ENCODE data around the gene RASSF5.

The RASSF5 gene

DNA sequence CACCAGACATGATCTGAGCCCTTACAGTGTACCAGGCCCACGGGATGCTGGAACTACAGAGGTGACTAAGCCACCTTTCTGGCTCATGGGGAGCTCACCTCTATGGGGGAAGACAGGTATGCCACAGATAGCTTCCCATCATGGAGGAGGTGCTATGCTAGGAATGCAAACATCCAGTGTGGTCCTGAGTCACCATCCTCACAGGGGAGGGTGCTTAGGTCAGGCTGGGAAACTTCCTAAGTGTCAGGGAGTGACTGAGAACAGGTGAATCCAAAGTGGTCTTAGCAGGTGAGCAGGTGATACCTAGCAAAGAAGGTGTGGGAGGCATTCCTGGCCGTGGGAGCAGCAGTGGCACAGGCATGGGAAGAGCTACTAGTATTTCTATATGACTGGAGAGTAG is 8.6 kb upstream of the RASSF5 start:
- DNase-seq, result peak; percentile 90

- DNase-seq, result no peak
These were observed 7.3 kb upstream of the RASSF5 start for GRCh38 chr1:206500046-206500445.

- no peak for DNase-seq
These were observed 5.5 kb upstream of the RASSF5 start for GRCh38 chr1:206501881-206502280.

- no peak for DNase-seq
These were observed 4.9 kb upstream of the RASSF5 start for GRCh38 chr1:206502403-206502802.

- no peak for DNase-seq
These were observed 4.5 kb upstream of the RASSF5 start for GRCh38 chr1:206502812-206503211.

- DNase-seq, result no peak
These were observed 3.6 kb upstream of the RASSF5 start for GRCh38 chr1:206503591-206504362.

DNA sequence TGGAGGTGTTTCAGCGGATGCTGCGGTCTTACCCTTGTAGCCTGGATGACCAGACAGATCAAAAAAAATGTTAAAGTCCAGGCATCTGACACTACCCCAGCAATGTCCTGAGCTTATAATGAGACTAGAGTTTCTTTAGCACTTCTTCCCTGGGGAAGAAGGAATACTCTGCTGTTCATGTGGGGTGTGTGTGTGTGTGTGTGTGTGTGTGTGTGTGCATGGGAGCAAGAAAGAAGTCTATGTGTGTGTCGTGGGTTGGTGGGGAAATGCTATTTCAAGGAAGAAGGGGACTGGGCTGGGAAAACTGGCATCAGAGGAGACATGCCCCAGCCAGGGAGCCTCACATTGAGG is 3.0 kb upstream of the RASSF5 start:
- DNase-seq, result no peak

- no peak for DNase-seq
These were observed 1.5 kb upstream of the RASSF5 start for GRCh38 chr1:206505702-206506355.

DNA sequence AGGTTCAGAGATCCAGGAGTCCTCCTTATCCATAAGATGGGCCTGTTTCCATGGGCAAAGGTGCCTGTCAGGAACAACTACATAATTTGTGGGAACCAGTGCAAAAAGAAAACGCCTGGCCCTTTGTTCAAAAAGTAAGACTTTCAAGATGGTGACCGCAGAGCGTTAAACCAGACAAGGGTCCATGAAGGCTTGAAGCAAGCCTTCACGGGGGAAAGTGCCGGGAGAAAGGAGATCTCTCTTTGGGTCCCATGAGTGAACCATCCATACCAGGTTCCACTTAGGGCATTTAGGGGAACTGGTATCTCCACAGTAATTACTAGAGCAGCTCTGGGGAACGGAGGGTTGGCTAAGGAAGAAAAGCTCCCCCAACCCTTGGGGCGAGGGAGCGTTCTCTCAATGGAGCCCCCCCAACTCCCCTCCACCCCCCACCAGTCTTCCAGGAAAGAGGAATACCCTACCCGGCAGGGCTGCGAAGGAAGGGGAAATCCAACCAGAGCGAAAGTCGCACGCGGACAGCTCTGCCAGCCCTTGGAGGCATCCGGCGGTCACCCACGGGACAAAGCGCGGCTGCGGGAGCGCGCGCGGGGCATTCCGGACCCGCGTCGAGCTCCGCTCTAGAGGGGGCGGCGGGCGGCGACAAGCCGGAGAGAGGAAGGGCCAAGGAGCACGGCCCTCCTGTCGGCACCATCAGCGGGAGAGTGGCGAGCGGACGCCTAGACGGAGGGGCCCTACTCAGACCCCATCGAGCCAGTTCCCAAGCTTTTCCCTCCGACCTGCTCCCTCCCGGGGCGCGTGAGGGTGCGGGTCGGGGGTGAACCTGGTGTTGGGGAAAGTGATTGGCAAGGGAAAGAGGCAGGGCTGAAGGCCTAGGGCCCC is 687 bp upstream of the RASSF5 start:
- DNase-seq, result no peak

GRCh38 chr1:206508130-206508889 is 979 bp downstream of the RASSF5 start:
- DNase-seq, result no peak

GRCh38 chr1:206508956-206509355 is 1.6 kb downstream of the RASSF5 start:
- no peak for DNase-seq

- DNase-seq, result no peak
These were observed 2.4 kb downstream of the RASSF5 start for GRCh38 chr1:206509612-206510257.

- DNase-seq, result no peak
These were observed 3.0 kb downstream of the RASSF5 start for GRCh38 chr1:206510371-206510770.

- DNase-seq, result no peak
These were observed 4.2 kb downstream of the RASSF5 start for GRCh38 chr1:206511362-206512057.

DNA sequence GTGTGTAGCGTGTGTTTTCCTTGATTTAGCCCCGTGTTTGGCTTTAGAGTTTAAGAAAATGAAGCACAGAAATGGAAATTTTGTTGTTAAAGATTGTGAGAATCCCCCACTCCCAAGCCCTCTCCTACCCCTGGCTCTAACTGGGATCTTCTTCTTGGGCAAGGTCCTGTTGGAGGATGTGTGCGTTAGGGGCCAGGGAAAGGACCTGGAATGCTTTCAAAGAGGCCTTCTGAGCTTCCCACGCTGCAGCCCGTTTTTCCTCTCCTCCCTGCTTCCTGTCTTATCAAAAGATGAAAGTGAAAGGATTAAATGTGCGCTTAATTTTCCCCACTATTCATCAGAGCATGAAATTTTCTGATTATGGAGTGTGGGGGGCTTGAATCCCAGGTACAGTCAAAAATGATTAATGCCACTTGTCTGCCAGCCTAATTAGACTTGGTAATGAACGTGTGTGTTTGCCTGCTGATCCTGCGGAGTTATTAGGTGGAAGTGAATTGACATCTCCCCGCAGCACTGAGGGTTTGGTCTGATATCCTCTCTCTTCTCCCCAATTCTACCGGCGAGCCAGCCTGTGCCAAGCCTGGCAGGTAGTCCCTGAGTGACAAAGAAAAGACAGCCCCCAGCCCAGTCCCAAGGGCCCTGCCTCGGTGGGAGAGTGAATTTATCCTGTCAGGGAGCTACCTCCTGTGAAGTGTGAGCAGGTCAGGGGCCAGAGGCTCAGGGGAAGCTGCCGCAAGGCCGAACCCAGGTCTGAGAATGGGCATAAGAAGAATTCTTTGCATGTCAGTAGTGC is 4.9 kb downstream of the RASSF5 start:
- no peak for DNase-seq

- no peak for DNase-seq
These were observed 5.5 kb downstream of the RASSF5 start for GRCh38 chr1:206512851-206513180.

DNA sequence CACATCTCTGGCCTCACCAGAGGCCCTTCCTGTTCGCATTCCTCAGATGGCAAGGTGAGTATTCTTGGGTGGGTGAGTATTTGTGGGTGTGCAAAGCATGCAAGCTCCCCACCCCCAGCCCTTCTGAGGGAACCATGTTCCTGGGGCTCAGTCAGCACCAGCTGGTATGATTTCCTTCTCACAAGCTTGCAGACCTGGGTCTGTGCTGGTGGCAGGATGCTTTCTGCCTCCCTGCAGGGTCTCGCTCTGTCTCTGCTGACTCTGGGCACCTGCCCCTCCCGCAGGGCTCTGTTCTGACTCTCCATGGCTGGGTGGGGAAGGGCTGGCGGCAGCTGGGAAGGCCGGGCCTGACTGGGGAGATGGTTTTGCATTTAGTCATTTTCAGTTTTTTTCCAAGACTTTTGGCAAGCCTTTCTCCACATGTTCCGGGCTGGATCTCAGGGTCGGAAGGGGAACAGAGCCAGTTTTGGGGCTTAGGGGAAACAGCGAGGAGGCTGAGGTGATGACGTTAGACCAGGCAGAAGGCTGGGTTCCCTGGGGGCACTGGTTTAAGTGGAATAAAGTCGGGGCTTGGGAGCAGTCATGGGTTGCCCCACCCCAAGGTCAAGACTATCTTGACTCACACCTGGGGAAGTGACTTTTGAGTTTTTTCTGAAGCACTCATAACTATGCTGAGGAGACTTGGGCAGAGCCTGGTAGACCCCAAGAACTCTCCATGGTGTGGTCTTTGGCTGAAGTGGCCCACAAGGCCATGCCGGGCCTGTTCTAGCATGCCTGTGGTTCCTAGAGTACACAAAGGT is 6.2 kb downstream of the RASSF5 start:
- DNase-seq, result no peak

DNA sequence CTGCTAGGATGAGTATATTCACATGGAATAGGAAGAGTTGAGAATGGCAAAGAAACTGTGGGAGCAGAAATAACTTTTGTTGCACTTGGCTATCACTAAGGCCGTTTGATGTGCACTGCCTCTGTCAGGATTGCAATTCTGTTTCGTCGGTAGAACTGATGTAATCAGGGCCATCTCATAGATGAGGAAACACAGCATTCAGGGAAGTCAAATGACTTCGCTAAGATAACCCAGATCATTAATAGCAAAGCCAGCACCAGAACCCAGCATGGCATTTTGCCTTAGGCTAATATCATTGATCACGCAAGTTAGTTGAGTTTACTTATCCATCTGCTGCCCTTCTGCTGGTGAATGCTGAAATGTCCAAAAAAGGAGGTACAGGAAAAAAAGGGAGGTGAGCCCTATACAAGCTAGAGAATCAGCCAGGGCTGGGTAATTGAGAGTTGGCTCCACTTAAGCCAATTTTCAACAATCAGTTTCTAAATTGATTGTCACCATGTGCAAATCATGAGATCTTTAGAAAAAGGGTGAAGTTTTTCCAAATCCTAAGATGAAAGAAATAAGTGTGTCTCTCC is 7.6 kb downstream of the RASSF5 start:
- no peak for DNase-seq

GRCh38 chr1:206516728-206516990 is 9.3 kb downstream of the RASSF5 start:
- no peak for DNase-seq

GRCh38 chr1:206517784-206518183 is 10.5 kb downstream of the RASSF5 start:
- no peak for DNase-seq
